Activated CD4-positive, alpha-beta T cell treated with anti-CD3 and anti-CD28 coated beads, Interleukin-2, amount 50 U/mL, for 1 hour (primary cell): ENCODE data around the gene KRTAP5-8.
"Not testable (repeated sequence)": the region's sequence is repeated elsewhere in the genome, so short reads cannot be mapped to it uniquely, and the experiment has no call there.

Experiments used
- DNase-seq: peaks from one replicate; pipeline ENCODE4 v3.0.0-alpha.2; 2020

The KRTAP5-8 gene

DNA sequence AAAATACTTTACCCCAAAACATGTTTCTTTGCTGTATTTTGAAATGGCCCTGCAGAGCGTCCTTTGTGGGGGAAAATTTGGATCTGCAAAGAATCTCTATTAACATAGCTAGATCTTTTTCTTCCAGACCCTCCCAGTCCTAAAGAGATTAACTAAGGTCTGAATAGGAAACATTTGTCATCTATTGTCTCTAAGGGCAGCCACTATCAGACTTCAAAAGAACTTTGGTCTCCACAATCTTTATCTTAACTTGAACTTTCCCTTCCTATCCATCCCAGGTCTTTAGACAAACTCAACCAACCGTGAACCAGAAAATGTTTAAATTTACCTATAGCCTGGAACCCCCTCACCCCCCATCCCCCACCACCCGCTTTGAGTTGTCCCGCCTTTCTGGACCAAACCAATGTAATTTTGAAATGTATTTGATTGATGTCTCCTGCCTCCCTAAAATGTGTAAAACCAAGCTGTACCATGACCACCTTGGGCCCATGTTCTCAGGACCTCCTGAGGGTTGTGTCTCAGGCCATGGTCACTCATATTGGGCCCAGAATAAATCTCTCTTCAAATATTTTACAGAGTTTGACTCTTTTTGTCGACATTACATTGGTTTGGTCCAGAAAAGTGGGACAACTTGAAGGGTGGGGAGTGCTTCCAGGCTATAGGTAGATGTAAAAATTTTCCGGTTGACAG lies 6.8 kb downstream of the KRTAP5-8 start:
- no peak for DNase-seq

DNA sequence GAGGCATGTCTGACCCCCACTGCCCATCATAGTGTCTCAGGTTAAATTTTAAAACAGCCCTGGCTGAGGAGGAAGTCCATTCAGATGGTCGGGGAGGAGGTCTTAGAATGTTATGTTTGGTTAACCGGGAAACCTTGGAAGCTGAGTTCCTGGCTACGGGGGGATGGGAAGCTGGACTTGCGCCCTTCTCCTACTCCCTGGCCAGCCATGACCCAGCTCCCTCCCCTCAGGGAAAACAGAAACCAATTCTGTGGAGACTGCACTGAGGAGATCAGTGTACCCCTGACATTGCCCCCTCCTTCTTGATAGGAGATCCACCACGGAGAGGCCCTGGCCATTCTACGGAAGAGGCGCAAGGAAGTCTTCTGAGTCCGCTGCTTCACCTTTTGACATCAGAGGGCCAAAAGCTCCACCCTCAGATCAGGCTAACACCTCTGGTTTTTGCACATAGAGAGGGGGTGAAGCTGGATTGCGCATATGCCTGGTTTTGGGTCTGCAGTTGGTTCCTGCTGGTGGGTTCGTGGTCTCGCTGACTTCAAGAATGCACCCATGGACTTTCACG lies 7.7 kb downstream of the KRTAP5-8 start:
- no peak for DNase-seq

DNA sequence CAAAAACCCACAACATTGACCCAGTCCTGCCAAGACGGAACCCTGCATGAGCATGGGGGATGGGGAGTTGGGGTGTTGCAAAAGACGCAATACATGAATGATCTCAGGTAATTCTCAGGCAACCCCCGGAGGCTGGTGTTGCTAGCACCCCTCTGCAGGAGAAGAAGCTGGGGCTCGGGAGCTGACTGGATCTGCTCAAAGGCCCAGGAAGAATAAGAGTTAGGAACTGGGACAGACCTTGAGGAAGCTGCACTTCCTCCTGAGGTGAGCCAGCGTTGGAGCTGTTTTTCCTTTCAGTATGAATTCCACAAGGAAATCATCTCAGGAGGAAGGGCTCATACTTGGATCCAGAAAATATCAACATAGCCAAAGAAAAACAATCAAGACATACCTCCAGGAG lies 10.3 kb downstream of the KRTAP5-8 start, which contains the start of gene KRTAP5-9:
KRTAP5-9 (plus strand) TSS at position 301 of the 400 bp plus-strand sequence. CDS start 238 bp downstream, outside the sequence.
- no peak for DNase-seq

DNA sequence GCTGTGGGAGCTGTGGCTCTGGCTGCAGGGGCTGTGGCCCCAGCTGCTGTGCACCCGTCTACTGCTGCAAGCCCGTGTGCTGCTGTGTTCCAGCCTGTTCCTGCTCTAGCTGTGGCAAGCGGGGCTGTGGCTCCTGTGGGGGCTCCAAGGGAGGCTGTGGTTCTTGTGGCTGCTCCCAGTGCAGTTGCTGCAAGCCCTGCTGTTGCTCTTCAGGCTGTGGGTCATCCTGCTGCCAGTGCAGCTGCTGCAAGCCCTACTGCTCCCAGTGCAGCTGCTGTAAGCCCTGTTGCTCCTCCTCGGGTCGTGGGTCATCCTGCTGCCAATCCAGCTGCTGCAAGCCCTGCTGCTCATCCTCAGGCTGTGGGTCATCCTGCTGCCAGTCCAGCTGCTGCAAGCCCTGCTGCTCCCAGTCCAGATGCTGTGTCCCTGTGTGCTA lies 10.9 kb downstream of the KRTAP5-8 start:
- no peak for DNase-seq

DNA sequence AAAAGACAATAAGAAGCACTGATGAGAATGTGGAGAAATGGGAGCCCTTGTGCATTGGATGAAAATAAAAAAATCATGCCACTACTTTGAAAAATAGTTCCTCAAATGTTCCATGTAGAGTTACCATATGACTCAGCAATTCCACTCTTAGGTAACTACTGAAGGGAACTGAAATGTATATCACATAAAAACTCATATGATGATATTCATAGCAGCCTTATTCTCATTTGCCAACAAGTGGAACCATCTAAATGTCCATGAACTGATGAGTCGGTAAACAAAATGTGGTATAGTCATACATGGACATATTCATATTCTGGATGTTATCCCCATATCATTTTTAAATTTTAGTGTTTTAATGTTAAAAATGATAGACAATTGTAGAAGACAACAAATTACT lies 13.9 kb downstream of the KRTAP5-8 start:
- no peak for DNase-seq

DNA sequence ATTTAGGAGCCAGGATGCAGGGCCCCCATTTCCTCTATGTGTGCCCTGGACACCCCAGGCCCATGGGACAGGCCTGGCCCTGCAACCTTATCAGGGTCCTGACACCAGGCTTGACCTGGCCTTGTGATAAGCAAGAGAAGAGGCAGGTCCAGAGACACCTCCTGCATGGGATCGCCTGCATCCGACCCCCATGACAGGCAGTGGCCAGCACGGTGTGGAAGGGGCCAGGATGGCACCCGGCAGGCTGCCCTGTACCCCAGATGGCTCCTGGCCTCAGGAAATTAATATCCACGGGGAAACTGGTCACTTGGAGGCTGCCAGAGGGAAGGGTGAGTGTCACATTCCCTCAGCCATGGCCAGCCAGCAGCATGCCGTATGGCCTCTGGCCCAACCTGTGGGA lies 17.2 kb downstream of the KRTAP5-8 start:
- DNase-seq = no peak

DNA sequence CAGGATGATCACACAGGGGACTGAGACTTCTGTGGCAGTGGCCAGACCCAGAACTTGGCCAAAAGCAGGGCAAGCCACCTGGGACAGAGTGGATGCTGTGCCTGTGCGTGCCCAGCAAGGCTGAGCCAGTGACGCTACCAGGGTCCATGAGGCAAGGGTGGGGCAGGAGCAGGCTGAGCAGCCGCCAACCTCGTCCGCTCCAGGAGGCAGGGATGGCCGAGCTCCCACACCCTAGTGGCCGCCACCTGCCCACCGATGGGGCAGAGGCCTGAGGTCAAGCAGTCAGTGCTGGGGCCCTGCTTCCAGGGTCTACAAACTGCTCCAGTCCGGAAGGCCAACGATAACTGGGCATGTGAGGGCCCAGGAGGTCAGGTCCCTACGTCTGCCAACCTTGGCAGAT lies 17.7 kb downstream of the KRTAP5-8 start:
- no peak for DNase-seq

DNA sequence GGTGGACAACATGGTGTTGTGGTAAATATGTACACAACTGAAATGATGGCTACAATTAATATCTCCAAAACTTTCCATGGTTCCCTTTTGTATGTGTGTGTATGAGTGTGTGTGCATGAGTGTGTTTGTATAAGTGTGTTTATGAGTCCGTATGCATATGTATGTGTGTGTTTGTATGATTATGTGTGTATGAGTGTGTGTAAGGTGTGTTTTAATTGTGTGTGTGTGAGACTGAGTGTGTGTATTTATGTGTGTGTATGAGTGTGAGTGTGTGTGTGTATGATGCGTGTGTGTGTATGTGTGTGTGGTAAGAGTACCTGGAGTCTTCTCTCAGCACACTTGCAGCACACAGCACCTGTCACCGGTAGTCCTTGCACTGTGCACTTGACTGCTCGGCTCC lies 18.2 kb downstream of the KRTAP5-8 start:
- no peak for DNase-seq

DNA sequence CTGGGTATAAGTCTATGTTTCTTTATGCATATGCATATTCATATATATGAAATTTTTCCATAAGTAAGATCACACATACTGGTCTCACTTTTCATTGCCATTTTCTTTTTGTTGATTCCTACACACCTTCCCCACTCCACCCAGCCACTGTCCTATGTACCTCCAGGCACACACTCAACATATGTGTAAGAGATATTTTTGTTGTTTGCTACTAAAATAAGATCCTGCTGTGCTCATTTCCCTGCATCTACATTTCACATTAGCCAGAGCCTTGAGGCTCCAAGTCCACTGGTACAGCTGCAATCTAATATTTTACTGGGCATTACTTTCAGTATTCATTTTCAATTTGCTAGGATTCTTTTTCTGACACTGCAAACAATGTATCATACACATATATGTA lies 19.4 kb downstream of the KRTAP5-8 start:
- DNase-seq = no peak

DNA sequence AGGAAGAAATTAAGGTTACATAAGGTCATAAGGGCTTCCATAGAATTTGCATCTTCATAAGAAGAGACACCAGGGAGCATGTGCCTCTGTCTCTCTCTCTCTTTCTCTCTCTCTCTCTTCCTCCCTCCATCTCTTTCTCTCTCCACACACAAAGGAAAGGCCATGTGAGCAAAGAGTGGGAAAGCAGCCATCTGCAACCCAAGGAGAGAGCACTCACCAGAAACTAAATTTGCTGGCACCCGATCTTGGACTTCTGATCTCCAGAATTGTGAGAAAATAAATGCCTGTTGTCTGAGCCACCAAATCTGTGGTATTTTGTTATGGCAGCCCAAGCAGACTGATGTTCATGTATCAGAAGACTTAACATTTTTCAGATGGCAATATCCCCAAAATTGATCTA lies 21.2 kb downstream of the KRTAP5-8 start:
- no peak for DNase-seq

DNA sequence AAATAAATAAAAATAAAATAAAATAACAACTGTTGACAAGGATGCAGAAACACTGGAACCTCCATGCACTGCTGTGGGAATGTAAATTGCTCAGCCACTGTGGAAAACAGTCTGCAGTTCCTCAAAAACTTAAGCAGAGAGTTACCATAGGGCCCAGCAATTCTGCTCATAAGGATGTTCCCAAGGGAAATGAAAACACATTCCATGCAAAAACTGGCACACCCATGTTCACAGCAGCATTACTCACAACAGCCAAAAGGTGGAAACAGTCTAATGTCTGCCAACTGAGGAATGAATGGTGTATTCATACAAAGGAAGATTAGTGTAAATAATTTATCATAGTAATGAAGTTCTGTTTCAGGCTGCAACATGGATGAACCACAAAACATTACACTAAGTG lies 24.3 kb downstream of the KRTAP5-8 start:
- DNase-seq = no peak

DNA sequence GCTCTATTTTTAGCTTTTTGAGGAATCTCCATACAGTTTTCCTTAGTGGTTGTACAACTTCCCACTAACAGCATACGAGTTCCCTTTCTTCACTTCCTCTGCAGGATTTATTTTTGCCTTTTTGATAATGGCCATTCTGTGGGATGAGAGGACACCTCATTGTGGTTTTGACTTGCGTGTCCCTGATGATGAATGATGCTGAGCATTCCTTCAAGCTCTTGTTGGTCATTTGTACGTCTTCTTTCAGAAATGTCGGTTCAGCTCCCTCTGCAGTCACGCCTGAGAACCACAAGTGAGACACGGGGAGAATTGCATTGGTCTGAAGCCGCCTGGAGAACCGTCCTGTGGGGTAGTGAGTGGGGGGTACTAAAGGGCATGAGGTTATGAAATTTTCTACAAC lies 25.6 kb downstream of the KRTAP5-8 start:
- no peak for DNase-seq

DNA sequence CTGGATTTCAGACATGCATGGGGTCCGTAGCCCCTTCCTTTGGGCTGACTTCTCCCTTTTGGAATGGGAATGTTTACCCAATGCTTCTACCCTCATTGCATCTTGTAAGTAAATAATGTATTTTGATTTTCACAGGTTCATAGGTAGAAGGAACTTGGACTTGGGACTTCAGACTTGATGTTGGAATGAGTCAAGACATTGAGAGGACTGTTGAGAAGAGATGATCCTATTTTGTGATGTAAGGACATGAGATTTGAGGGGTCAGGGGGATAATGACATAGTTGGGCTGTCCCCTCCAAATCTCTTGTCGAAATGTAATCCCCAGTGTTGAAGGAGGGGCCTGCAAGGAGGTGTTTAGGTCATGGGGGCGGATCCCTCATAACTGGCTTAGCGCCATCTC lies 26.6 kb downstream of the KRTAP5-8 start:
- DNase-seq = no peak

DNA sequence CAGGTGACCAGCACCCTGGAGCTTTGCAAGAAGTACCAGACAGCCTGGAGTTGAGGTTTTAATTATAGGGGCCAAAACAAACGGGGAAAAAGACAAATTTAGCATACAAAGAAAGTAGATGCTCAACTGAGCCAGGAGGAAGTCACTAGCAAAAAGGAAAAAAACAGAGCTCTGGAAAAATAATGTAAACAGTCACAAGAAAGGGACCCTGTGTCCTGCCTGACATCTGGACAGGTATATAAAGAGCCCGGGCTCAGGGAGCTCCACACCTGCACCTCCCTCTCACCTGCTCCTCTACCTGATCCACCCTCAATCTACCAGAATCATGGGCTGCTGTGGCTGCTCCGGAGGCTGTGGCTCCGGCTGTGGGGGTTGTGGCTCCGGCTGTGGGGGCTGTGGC lies 27.4 kb downstream of the KRTAP5-8 start, which contains the start of gene KRTAP5-10:
KRTAP5-10 (plus strand) TSS at position 301 of the 400 bp plus-strand sequence; CDS start at position 326, 25 bp downstream.
- DNase-seq = no peak

DNA sequence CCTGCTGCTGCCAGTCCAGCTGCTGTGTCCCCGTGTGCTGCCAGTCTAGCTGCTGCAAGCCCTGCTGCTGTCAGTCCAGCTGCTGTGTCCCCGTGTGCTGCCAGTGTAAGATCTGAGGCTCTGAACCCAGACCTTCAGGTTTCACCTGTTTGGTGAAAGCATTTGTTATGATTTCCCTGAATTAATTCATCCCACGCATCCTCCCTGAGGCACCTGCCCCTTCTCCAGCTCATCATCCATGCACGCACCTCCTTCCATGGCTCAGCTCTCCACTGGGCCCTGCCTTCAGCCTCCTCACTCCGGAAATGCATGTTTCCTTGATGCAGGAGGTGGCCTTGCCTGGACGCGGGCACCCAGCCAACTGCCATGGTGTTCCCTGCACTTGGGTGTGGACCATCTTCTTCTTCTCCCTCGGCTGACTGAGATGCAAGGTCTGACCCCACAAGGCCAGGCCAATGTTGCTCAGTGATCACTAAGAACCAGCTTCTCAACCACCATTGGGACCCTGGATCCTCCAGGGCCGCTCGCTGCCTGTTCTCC lies 28.3 kb downstream of the KRTAP5-8 start:
- no peak for DNase-seq

DNA sequence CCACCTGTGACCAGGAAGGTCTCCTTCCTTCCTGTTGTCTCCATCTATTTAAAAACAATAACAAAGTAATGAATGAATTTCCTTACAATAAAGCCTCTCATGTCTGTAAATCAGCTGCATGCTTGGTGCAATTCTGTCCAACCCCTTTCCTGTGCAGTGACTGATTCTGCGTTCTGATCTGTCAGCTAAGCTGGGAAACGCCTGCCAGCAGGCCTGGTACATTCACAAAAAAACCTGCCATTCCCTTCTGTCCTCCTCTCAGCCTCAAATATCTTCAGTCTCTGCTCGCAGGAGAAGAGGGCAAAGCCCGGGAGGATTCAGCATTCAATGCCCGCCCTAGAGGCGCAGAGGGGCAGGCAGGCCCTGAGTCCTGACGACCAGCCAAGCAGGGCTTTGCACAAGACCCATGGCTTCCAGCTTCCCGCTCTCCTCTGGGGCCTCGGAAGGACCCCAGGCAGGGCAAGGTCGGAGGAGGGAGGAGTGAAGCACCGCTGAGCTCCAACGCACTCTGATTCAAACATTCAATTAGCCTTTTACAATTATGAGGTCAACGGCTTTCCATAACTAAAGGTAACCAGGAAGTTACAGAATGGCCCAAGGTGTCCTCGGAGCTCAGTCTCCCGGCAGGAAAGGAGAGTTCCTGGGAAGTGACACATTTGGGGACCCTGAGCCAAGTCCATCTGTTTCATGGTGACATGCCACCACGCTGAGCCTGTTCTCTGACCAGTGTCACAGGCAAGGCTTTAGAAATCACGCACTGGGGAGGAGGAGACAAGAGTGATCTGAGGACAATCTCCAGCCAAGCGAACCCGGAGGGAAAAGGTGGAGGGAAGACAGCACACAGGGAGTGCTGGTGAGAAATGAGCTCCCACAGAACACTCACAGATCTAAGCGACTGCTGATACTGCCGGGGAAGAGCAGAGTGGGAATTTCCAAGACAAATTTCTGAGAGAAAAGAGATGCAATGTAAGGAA lies 29.1 kb downstream of the KRTAP5-8 start:
- not testable (repeated sequence) for DNase-seq

DNA sequence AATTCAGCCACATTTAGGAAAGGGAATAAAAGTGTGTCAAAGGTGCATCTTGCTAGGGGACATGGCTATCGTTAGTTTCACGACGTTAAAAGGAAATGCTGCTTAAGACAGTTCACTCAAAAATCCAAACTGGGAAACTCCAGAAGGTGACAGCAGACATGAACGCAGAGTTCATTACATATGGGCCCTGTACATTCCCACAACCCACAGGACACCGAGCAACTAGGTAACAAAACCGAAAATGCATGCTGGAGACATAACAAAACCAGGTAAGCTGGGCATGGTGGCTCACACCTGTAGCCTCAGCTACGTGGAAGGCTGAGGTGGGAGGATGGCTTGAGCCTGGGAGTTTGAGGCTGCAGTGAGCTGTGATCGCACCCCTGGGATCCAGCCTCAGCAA lies 29.8 kb downstream of the KRTAP5-8 start:
- not testable (repeated sequence) for DNase-seq

DNA sequence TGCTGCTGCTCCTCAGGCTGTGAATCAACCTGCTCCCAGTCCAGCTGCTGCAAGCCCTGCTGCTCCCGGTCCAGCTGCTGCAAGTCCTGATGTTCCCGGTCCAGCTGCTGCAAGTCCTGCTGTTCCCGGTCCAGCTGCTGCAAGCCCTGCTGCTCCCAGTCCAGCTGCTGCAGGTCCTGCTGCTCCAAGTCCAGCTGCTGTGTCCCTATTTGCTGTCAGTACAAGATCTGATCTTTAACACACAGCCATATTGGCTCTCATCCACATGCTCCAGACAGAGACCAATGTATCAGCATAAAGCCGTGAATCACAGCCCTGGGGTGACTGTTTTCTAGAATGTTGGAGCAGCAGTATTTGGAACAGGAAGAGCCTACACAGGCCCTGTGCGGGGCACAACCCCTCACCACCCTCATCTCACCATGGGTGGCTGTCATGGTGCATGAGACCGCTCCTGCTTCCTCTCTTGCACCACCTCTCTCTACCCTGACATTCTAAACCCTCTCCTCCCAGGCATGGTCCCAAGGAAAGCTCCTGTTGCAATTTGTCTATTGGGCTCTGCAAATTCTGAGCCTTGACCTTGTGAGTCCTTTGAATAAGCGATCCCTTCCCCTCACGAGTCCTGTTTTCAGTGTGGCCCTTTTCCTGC lies 31.0 kb downstream of the KRTAP5-8 start:
- no peak for DNase-seq

DNA sequence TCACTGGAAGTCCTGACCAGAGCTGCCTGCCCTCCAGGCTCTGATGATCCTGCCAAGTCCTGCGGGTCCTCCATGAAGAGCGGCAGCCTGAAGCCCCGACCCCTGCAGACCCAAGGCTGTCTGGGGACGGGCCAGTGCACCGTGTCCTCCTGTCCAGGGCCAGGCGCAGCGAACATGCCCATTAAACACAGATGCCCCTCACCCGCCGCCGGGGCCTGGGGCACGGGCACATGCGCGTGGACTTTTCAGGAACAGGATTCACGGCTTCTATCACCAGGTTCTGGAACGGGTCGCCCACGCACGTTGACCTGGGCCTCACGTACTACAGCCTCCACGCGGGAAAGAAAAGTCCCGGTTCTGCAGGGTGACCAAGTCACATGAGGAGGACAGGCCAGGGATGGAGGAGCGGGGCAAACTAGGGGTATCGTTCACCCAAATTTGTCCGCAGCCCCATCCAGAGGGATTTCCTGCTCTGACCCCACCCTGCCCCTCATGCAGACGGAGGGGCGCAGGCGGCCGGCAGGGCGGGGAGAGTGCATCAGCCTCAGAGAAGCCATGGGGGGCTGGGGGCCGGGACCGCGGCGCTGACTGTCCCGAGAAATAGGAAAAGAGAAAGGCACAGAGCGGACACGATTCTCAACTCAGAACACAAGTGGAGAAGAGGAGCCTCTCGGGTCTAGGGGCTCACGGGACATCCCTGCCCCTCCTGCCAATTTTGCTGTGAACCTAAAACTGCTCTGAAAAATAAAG lies 33.5 kb downstream of the KRTAP5-8 start:
- not testable (repeated sequence) for DNase-seq

DNA sequence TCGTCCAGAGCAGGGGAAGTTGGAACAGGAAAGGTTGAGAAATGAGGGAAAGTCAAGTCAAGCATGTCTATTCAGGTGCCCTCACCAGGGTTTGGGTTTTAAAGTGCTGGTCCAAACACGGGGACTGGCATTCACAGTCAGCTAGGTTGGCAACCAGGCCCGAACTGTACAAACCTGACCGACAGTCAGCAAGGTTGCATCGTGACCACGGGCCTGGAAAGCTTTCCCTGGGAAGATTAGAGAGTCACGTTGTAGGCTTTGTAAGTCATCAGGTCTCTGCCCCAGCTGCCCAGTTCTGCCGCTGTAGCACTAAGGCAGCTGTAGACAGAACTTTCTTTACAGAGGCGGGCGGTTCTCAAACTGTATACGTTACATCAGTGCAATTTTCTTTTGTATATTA lies 35.0 kb downstream of the KRTAP5-8 start:
- DNase-seq = no peak

DNA sequence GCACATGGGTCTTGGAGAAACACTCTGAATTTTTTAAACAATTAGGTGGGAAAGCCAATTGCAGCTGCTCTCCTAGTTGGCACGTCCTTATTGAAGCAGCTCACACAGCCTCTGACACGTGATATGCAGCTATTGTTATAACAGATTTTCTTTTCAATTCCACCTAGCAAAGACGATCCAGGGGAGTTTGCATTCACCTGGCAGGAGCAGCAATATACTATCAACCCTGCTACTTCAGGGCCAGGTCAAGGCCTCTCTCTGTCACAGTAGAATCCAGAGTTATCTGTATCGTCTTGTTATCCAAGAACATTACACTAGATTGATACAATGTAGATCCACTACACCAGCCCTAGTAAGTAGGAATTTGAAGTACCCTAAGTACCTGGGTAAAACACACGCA lies 36.6 kb downstream of the KRTAP5-8 start:
- DNase-seq = no peak
